GM21515 (cell line): ENCODE results near the gene TAF1B.
"Not testable (repeated sequence)": the region's sequence is repeated elsewhere in the genome, so short reads cannot be mapped to it uniquely, and the experiment has no call there.

Experiments used
- ATAC-seq: cut with Tn5 transposase; IDR thresholded peaks from one replicate; pipeline ENCODE4 v1.9.1; 2021; ENCODE audit not compliant: unreplicated experiment

The TAF1B gene

GRCh38 chr2:9879455-9880194 is 36.4 kb downstream of the TAF1B start:
- no peak for ATAC-seq

GRCh38 chr2:9883897-9884296 is 40.6 kb downstream of the TAF1B start:
- no peak for ATAC-seq

- no peak for ATAC-seq
Observed at GRCh38 chr2:9884436-9884835, 41.2 kb downstream of the TAF1B start.

- no peak for ATAC-seq
Observed at GRCh38 chr2:9885036-9885684, 41.9 kb downstream of the TAF1B start.

GRCh38 chr2:9887513-9887912 is 44.2 kb downstream of the TAF1B start:
- ATAC-seq = no peak

GRCh38 chr2:9889812-9890261 is 46.6 kb downstream of the TAF1B start:
- ATAC-seq = no peak

GRCh38 chr2:9892236-9892635 is 49.0 kb downstream of the TAF1B start:
- ATAC-seq = no peak

GRCh38 chr2:9895669-9896590 is 52.7 kb downstream of the TAF1B start:
- ATAC-seq = no peak

- ATAC-seq = no peak
Observed at GRCh38 chr2:9897331-9897737, 54.1 kb downstream of the TAF1B start.

- no peak for ATAC-seq
Observed at GRCh38 chr2:9897846-9898245, 54.6 kb downstream of the TAF1B start.

GRCh38 chr2:9905413-9905812 is 62.1 kb downstream of the TAF1B start:
- ATAC-seq = no peak

- ATAC-seq = no peak
Observed at GRCh38 chr2:9907402-9907801, 64.1 kb downstream of the TAF1B start.

GRCh38 chr2:9908639-9909038 is 65.4 kb downstream of the TAF1B start:
- no peak for ATAC-seq

GRCh38 chr2:9909106-9909505 is 65.8 kb downstream of the TAF1B start:
- ATAC-seq = no peak

- no peak for ATAC-seq
Observed at GRCh38 chr2:9910699-9911098, 67.4 kb downstream of the TAF1B start.

GRCh38 chr2:9912468-9912867 is 69.2 kb downstream of the TAF1B start:
- ATAC-seq = no peak

- peak; percentile 96 for ATAC-seq
Observed at GRCh38 chr2:9914384-9915065, 71.3 kb downstream of the TAF1B start.

GRCh38 chr2:9918275-9918674 is 75.0 kb downstream of the TAF1B start:
- ATAC-seq = no peak

GRCh38 chr2:9919512-9919911 is 76.2 kb downstream of the TAF1B start:
- no peak for ATAC-seq

- ATAC-seq = not testable (repeated sequence)
Observed at GRCh38 chr2:9927020-9927419, 83.7 kb downstream of the TAF1B start.

GRCh38 chr2:9937258-9937657 is 94.0 kb downstream of the TAF1B start:
- no peak for ATAC-seq
